Naive thymus-derived CD8-positive, alpha-beta T cell (primary cell): Measurements from ENCODE around the gene TMEM38A. TPM values are rescaled to one million over a fixed set of nuclear protein-coding genes. Genes with fewer than 3 reads are reported as not detected.

ENCODE experiments used
- ATAC-seq, 2 donors: fragments of 150-1000 bp; cut with Tn5 transposase in 1 of 2; sonication (Bioruptor Pico), chemical (Tn5 transposase) in 1 of 2; 1 replicate in 1 of 2; 2 replicates in 1 of 2; pipeline ENCODE4 v1.10.0; 2021; ENCODE audit warnings: mild to moderate bottlenecking in 2 of 2, moderate library complexity in 2 of 2
- POLR2A ChIA-PET: fragments of 350-600 bp; sonication (Branson Sonifier 250); formaldehyde crosslinking; loops from one replicate; lab custom pipeline; 2021; ENCODE audit warnings: antibody characterized with exemption; lab: Charles Lee
- DNase-seq, 10 donors: peaks; one replicate each; pipeline versions ENCODE4 v3.0.0 to v3.0.0-alpha.2; 2020 to 2022
- H3K27ac Mint-ChIP-seq, 10 donors: one replicate each; pipeline ENCODE4 v1.8.0; 2020 to 2022; ENCODE audit warnings: mild to moderate bottlenecking in 10 of 10, mixed read lengths in 10 of 10, moderate library complexity in 4 of 10, inconsistent platforms in 1 of 10
- H3K27me3 Mint-ChIP-seq, 5 donors: one replicate each; pipeline ENCODE4 v1.8.0; 2021 to 2022; ENCODE audit warnings: mixed read lengths in 5 of 5
- H3K36me3 Mint-ChIP-seq, 3 donors: one replicate each; pipeline ENCODE4 v1.8.0; 2020 to 2022; ENCODE audit warnings: mixed read lengths in 3 of 3, mild to moderate bottlenecking in 2 of 3, inconsistent platforms in 1 of 3
- H3K4me1 Mint-ChIP-seq, 4 donors: one replicate each; pipeline ENCODE4 v1.8.0; 2021 to 2022; ENCODE audit warnings: mixed read lengths in 4 of 4
- H3K4me3 Mint-ChIP-seq, 10 donors: one replicate each; pipeline ENCODE4 v1.8.0; 2020 to 2022; ENCODE audit warnings: mild to moderate bottlenecking in 10 of 10, mixed read lengths in 10 of 10, moderate library complexity in 6 of 10, inconsistent platforms in 1 of 10
- H3K9me3 Mint-ChIP-seq, 9 donors: one replicate each; pipeline ENCODE4 v1.8.0; 2020 to 2022; ENCODE audit warnings: mixed read lengths in 9 of 9, mild to moderate bottlenecking in 3 of 9, inconsistent platforms in 1 of 9, moderate library complexity in 1 of 9
- polyA plus RNA-seq, 3 donors: library from polyadenylated mRNA; unstranded; fragments of 300-500 nt; fragmentation: Illumina TruSeq; gene quantifications; one replicate each; pipeline ENCODE4 v1.2.3, GENCODE V29; 2021
- total RNA-seq, 8 experiments: library from RNA in 2 of 8; stranded (reverse) in 2 of 8; gene quantifications; one replicate each; pipeline ENCODE4 v1.2.3 and lab custom pipeline; 2021 to 2026

Gene TMEM38A, protein sequence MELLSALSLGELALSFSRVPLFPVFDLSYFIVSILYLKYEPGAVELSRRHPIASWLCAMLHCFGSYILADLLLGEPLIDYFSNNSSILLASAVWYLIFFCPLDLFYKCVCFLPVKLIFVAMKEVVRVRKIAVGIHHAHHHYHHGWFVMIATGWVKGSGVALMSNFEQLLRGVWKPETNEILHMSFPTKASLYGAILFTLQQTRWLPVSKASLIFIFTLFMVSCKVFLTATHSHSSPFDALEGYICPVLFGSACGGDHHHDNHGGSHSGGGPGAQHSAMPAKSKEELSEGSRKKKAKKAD
- total RNA-seq = 1 to 10 TPM; 1.5 to 2.5 TPM
- under 1 TPM in 2 of 3 donors, not detected in 1; 0.22 to 0.28 TPM for polyA plus RNA-seq
- 0.42 to 3.3 (median 0.85) reads per million in 6 experiments for total RNA-seq (lab: John Stamatoyannopoulos, UW)

DNA sequence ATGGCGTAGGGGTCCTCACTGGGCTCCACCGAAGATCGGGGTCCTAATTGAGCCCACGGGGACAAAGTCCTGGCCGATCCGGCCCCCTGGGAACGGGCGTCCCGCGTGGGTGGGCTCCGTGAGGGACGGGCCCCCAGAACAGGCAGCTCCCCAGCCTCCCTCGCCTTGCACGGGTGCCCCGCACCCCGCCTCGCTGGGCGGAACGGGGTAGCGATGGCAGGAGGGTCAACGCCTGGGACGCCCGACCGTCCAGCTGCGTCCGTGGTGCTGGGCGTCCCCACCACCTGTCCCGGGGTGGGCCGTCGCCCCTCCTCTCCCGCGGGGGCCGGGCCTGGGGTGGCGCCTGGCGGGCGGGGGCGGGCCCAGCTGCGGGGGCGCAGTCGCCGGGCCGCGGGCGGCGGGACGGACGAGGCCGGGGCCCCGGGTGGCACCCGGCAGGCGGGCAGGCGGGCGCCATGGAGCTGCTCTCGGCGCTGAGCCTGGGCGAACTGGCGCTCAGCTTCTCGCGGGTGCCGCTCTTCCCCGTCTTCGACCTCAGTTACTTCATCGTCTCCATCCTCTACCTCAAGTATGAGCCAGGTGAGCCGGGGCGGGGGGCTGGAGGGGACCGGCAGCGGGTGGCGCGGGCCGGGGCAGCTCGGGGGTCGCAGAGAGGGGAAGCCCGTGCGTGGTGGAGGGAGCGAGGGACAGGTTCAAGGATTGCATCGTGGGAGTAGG is at the start of gene TMEM38A:
TMEM38A (plus strand) TSS at position 377 of the 717 bp plus-strand sequence; CDS start at position 456, 79 bp downstream.
- peak in 1 of 2 donors; percentile 28 for ATAC-seq
- H3K4me1 Mint-ChIP-seq = peaks cover 14 to 53% (median 39%) of the 10 kb centered on the region in 4 donors
- peaks cover 0 to 32% (median 7%) of the 10 kb centered on the region in 3 donors for H3K36me3 Mint-ChIP-seq
- H3K9me3 Mint-ChIP-seq = no peaks in the 10 kb centered on the region
- peak; percentile 6 to 65 (median 34) for DNase-seq
- peak within 1 kb of the TSS; percentile 95 to 100 (median 99) for H3K27ac Mint-ChIP-seq
- POLR2A ChIA-PET = interaction anchor here (0.5 to 2.6 kb wide), 7 partner anchors 9 to 291 kb away, joined by 3 to 24 read pairs (median 7); partner anchors contain the start of gene MED26
- H3K4me3 Mint-ChIP-seq = peak within 1 kb of the TSS; percentile 95 to 100 (median 98)
- no peaks in the 10 kb centered on the region for H3K27me3 Mint-ChIP-seq

DNA sequence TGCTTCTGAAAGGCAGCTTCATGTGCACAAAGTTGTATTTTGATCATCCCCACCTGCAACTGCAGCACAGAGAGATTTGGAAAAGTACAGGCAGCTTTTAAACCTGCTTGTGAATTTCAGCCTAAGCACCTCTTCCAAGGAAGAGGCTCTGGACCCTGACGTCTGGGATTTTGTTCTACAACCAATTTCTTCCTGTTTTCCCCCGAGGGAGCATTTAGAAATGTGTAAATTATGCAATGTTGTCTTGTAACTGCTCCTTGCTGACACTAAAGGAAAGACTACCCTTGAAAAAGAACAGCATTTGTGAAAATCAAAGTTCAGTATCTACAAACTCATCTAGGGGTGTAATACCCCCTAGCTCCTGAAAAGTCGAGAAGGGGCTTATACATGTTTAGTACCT is 48.3 kb upstream of the TMEM38A start:
- H3K4me3 Mint-ChIP-seq = no peak overlapping the region
- DNase-seq (no peak), ATAC-seq (no peak)
- peak overlapping the region in 5 of 10 donors; percentile 23 to 66 (median 52) for H3K27ac Mint-ChIP-seq
- H3K36me3 Mint-ChIP-seq = no peaks in the 10 kb centered on the region
- no peaks in the 10 kb centered on the region for H3K27me3 Mint-ChIP-seq
- peaks cover 37 to 91% (median 72%) of the 10 kb centered on the region in 4 donors for H3K4me1 Mint-ChIP-seq
- POLR2A ChIA-PET = no interaction called here
- no peaks in the 10 kb centered on the region for H3K9me3 Mint-ChIP-seq

DNA sequence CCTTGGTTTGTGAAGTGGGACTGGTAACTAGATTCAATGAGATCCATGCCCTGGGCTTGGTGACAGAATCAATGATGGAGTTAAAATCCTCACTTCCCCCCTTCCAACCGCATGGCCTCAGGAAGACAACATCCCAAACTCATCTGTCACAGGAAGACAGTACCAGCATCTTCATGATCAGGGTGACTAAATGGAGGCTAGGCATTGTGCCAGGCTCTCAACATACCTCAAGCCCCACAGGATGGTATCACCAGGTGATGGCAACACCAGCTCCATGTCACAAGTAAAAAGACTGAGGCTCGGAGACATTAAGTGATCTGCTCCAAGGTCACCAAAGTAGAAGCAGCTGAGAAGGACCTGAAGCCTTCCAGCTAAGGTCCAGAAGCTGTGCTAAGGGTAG is 47.1 kb upstream of the TMEM38A start:
- peaks cover 39 to 91% (median 73%) of the 10 kb centered on the region in 4 donors for H3K4me1 Mint-ChIP-seq
- H3K27me3 Mint-ChIP-seq = no peaks in the 10 kb centered on the region
- POLR2A ChIA-PET = interaction anchor here (0.7 to 1.1 kb wide), 2 partner anchors 9 to 24 kb away, joined by 3 to 4 read pairs; no protein-coding TSS in a partner anchor
- H3K9me3 Mint-ChIP-seq = no peaks in the 10 kb centered on the region
- peak overlapping the region in 6 of 10 donors; percentile 25 to 69 (median 42) for H3K27ac Mint-ChIP-seq
- no peaks in the 10 kb centered on the region for H3K36me3 Mint-ChIP-seq
- H3K4me3 Mint-ChIP-seq = no peak overlapping the region
- ATAC-seq (no peak), DNase-seq (no peak)

DNA sequence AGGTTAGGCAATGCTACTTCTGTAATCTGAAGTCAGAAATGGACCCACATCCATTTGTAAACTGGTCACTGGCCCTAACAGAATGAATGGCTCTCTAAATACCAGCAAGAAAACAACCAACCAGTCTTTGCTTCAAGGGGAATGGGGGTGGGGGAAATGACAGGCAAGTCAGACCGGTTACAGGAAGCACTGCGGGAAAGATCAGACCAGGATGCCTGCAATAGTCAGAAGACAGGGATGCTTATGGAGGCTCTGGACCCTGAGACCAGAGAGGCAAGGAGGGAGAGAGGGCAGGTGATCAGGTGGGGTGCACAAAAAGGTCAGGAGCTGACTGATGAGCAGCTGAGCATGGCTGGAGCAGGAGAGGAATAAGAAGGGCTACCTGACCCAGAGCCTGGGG is 46.0 kb upstream of the TMEM38A start:
- Mint-ChIP-seq H3K9me3 (no peaks in the 10 kb centered on the region), H3K27ac (peak overlapping the region in 9 of 10 donors; percentile 19 to 90 (median 74)), H3K4me1 (peaks cover 45 to 91% (median 83%) of the 10 kb centered on the region in 4 donors), H3K36me3 (no peaks in the 10 kb centered on the region), H3K4me3 (peak overlapping the region in 9 of 10 donors; percentile 3 to 56 (median 40)), H3K27me3 (no peaks in the 10 kb centered on the region)
- POLR2A ChIA-PET = no interaction called here
- ATAC-seq (peak in 1 of 2 donors; percentile 20), DNase-seq (no peak)

DNA sequence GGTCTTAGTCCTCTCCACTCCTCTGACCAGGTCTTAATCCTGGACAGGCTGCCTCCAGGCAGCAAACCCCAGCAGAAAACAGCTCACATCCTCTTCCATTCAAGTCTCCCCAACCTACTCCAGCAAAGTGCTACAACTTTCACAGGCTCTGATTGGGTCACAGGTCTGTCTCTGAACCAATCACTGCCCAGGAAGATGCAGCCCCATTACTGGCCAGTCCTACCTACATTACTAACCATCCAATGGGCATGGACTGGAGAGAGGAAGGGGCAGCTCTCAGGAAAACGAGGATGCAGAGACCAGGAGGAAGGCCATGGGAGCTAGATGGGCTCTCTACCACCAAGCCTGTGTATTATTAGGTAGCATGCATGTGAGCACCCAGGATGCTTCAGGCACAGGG is 45.1 kb upstream of the TMEM38A start:
- DNase-seq (no peak), ATAC-seq (peak in 1 of 2 donors; percentile 23)
- H3K27me3 Mint-ChIP-seq = no peaks in the 10 kb centered on the region
- H3K4me3 Mint-ChIP-seq = no peak overlapping the region
- POLR2A ChIA-PET = no interaction called here
- H3K27ac Mint-ChIP-seq = peak overlapping the region in 5 of 10 donors; percentile 1 to 78 (median 64)
- no peaks in the 10 kb centered on the region for H3K36me3 Mint-ChIP-seq
- H3K4me1 Mint-ChIP-seq = peaks cover 43 to 95% (median 86%) of the 10 kb centered on the region in 4 donors
- no peaks in the 10 kb centered on the region for H3K9me3 Mint-ChIP-seq

DNA sequence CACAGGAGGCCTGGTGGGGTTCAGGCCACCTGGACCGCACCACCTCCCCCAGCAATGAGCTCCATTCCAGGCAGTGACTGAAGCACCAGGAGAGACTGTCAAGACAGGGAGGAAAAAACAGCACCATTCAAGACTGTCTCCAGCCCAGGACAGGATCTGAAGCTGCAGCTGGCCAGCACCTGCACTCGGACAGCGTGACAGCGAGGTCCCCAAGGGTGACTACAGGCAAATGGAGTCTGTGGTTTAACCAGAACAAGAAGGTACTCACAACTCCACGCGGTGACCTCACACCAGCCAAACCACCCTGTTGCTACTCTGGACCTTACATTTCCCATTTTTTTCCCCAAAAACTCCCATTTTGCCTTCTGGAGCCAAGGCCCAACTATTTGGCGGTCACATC is 42.7 kb upstream of the TMEM38A start:
- ATAC-seq = no peak
- H3K4me3 Mint-ChIP-seq = peak overlapping the region in 1 of 10 donors; percentile 3
- peak overlapping the region in 5 of 10 donors; percentile 55 to 81 (median 56) for H3K27ac Mint-ChIP-seq
- H3K9me3 Mint-ChIP-seq = no peaks in the 10 kb centered on the region
- peaks cover 43 to 96% (median 88%) of the 10 kb centered on the region in 4 donors for H3K4me1 Mint-ChIP-seq
- no peaks in the 10 kb centered on the region for H3K27me3 Mint-ChIP-seq
- no peak for DNase-seq
- POLR2A ChIA-PET = no interaction called here
- peaks cover 0 to 2% (median 0%) of the 10 kb centered on the region in 3 donors for H3K36me3 Mint-ChIP-seq

DNA sequence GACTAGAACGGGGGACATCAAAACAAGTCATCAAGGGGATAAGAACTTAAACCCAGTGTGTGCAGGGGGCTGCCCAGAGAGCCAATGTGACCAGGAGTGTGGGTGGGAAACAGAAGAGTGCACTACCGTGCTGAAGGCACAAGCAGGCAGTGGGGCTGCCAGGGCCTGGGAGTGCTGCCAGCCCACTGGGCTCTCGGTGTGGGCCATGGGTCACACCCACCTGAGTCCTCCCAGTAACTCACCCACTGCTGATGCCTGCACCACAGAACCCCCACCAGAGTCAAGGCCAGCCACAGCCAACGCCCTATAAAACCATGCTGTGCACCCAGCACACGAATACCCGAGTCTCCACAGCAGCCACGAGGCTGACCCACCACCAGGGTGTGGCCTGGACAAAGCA is 41.5 kb upstream of the TMEM38A start:
- POLR2A ChIA-PET = no interaction called here

DNA sequence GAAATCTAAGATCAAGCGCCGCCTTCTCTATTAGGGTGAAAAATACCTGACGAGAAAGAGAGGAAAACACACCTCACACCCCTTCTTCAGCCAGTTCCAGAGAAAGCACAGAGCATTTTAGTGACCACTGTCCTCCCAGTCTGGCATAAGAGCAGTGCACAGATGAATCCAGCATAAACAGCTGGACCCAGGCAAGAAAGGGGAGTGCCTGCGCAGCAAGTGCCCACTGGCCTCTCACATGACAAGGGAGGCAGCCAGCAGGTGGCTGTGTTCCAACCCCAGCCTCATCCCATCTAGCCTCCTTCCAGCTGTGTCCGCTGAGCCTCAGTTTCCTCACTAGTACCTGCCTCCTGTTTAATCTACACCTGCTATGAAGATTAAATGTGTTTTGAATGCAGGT is 40.9 kb upstream of the TMEM38A start:
- Mint-ChIP-seq H3K4me1 (peaks cover 36 to 97% (median 92%) of the 10 kb centered on the region in 4 donors), H3K27ac (peak overlapping the region in 2 of 10 donors; percentile 19 to 42), H3K4me3 (no peak overlapping the region), H3K36me3 (peaks cover 0 to 17% (median 0%) of the 10 kb centered on the region in 3 donors), H3K27me3 (no peaks in the 10 kb centered on the region), H3K9me3 (no peaks in the 10 kb centered on the region)
- DNase-seq (no peak), ATAC-seq (no peak)
- POLR2A ChIA-PET = no interaction called here

More for the DNA sequence above, 41.5 kb upstream of the TMEM38A start:
- Mint-ChIP-seq H3K27ac (peak overlapping the region in 6 of 10 donors; percentile 19 to 80 (median 50)), H3K27me3 (no peaks in the 10 kb centered on the region), H3K4me1 (peaks cover 39 to 97% (median 91%) of the 10 kb centered on the region in 4 donors), H3K36me3 (peaks cover 0 to 12% (median 0%) of the 10 kb centered on the region in 3 donors), H3K4me3 (peak overlapping the region in 2 of 10 donors; percentile 19 to 33), H3K9me3 (no peaks in the 10 kb centered on the region)
- ATAC-seq (no peak), DNase-seq (no peak)

DNA sequence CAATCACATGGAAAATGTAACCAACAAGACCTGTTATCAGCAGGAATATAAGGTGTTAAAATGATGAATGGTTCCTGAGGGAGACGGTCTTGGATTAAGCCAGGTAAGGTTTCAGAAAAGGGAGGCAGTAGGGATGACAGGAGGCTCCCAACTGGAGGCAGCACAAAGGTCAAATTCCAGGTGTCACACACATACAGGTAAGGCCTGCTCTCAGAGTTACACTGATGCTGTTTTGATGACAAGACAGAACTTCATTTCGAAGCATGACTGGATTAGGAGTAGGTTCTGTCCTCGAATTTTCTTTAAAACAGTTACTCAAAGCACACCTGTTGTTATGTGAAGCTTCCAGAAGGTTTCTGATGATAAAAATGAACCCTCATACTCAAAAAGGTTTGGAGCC is 40.4 kb upstream of the TMEM38A start:
- Mint-ChIP-seq H3K9me3 (no peaks in the 10 kb centered on the region), H3K27me3 (no peaks in the 10 kb centered on the region), H3K4me3 (no peak overlapping the region), H3K36me3 (peaks cover 0 to 21% (median 0%) of the 10 kb centered on the region in 3 donors), H3K27ac (no peak overlapping the region), H3K4me1 (peaks cover 38 to 97% (median 92%) of the 10 kb centered on the region in 4 donors)
- DNase-seq (no peak), ATAC-seq (no peak)
- POLR2A ChIA-PET = interaction anchor here (1.0 kb wide), 1 partner anchor 36 kb away, joined by 3 read pairs; no protein-coding TSS in a partner anchor

DNA sequence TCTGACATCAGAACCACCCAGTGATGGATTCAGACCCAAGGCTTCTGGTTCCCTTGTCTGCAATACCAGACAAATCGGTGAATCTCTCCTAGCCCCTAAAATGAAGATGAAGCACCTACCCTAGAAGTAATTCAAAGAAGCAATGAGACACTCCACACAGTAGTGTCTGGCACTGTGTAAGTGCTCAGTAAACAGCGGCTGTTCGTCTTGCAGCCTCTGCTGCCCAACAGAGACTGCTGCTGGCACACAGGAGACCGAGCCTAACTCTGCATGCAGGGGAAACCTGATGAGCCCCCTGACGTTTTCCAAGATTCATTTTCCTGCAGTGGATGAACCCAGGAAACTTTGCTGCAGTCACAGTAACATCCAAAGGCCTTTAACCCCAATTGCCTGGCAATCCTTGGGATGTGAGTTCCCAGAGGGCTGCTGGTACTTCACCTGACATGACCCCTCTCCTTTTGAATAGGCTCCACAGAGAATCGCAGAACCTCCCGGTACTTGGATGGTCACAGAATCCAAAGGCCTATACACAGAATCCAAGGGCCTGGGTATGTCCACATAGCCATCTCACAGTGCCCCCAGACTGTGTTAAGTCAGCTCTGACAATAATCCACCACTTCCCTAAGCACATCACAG is 39.7 kb upstream of the TMEM38A start:
- H3K4me1 Mint-ChIP-seq = peaks cover 41 to 97% (median 92%) of the 10 kb centered on the region in 4 donors
- H3K9me3 Mint-ChIP-seq = no peaks in the 10 kb centered on the region
- POLR2A ChIA-PET = interaction anchor here (0.7 to 1.0 kb wide), 2 partner anchors 37 to 213 kb away, joined by 3 read pairs; no protein-coding TSS in a partner anchor
- H3K27ac Mint-ChIP-seq = peak overlapping the region in 2 of 10 donors; percentile 23 to 87
- peak overlapping the region in 1 of 10 donors; percentile 31 for H3K4me3 Mint-ChIP-seq
- DNase-seq = no peak
- ATAC-seq = no peak
- H3K36me3 Mint-ChIP-seq = peaks cover 0 to 26% (median 0%) of the 10 kb centered on the region in 3 donors
- H3K27me3 Mint-ChIP-seq = no peaks in the 10 kb centered on the region

DNA sequence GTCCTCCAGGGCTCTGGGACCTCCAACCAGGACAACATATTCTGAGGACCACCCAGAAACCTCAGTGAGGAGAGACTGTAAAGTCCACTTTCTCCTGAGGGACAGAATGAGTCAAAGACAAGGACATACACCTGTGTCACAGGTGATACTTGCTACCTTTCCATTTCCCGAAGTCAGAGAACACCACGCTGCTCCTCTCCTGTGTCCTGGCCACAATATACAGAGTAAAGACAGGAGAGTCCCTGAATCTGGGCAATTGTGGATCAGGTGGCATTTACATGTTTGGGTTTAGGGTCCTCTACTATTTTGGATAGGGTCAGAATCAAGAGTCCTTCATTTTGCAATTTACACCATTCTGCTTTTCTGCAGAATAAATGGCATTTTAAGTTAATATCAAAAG is 37.9 kb upstream of the TMEM38A start:
- Mint-ChIP-seq H3K27ac (no peak overlapping the region), H3K4me3 (no peak overlapping the region), H3K36me3 (peaks cover 0 to 26% (median 0%) of the 10 kb centered on the region in 3 donors), H3K27me3 (no peaks in the 10 kb centered on the region), H3K9me3 (no peaks in the 10 kb centered on the region), H3K4me1 (peaks cover 34 to 89% (median 84%) of the 10 kb centered on the region in 4 donors)
- ATAC-seq (no peak), DNase-seq (no peak)
- POLR2A ChIA-PET = no interaction called here

DNA sequence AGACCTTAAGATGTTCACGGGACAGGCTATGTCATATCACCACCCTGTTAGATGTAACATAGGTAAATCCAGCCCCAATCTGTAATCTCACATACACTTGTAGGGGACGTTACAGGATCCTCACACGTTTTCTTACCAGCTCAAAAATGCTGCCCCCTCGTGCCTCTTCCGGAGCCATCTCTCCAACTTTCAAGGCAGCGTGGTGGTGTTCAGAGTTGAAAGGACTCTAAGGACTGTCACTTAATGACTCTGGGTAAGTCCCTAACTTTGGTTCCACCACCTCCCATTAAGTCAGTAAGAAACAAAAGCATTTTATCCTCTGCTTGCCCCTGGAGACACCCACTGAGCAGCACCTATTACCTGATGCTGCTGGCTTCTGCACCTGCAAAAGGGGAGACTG is 37.4 kb upstream of the TMEM38A start:
- H3K9me3 Mint-ChIP-seq = no peaks in the 10 kb centered on the region
- no peaks in the 10 kb centered on the region for H3K27me3 Mint-ChIP-seq
- H3K4me3 Mint-ChIP-seq = peak overlapping the region in 1 of 10 donors; percentile 22
- no peak for ATAC-seq
- peaks cover 33 to 85% (median 79%) of the 10 kb centered on the region in 4 donors for H3K4me1 Mint-ChIP-seq
- POLR2A ChIA-PET = interaction anchor here (1.9 kb wide), 1 partner anchor 51 kb away, joined by 4 read pairs; the partner anchor contains the start of gene SLC35E1
- DNase-seq = no peak
- peaks cover 0 to 26% (median 0%) of the 10 kb centered on the region in 3 donors for H3K36me3 Mint-ChIP-seq
- H3K27ac Mint-ChIP-seq = peak overlapping the region in 2 of 10 donors; percentile 17 to 75
